ENCODE measurements around the gene ADCY4. TPM values are rescaled to one million over a fixed set of nuclear protein-coding genes. Genes with fewer than 3 reads are reported as not detected.

ADCY4 gene
- total and polyA plus RNA-seq, 10 of the 15 experiments (the other 5 are each of a cell fraction or from before 2014, with no cell fraction given): 0.05 to 0.87 (median 0.21) TPM; not detected in 1

GRCh38 chr14:24324024-24324423, 10.8 kb downstream of the ADCY4 start (continued):
- no peak for TF ChIP-seq CUX1 (IDR thresholded peaks at IDR 0.05; ENCODE audit: insufficient replicate concordance, low read depth, low read length)
- no peak for TF ChIP-seq BCL11A (IDR thresholded peaks at IDR 0.05; ENCODE audit: low read depth, low read length)
- TF ChIP-seq, protein P1, sequence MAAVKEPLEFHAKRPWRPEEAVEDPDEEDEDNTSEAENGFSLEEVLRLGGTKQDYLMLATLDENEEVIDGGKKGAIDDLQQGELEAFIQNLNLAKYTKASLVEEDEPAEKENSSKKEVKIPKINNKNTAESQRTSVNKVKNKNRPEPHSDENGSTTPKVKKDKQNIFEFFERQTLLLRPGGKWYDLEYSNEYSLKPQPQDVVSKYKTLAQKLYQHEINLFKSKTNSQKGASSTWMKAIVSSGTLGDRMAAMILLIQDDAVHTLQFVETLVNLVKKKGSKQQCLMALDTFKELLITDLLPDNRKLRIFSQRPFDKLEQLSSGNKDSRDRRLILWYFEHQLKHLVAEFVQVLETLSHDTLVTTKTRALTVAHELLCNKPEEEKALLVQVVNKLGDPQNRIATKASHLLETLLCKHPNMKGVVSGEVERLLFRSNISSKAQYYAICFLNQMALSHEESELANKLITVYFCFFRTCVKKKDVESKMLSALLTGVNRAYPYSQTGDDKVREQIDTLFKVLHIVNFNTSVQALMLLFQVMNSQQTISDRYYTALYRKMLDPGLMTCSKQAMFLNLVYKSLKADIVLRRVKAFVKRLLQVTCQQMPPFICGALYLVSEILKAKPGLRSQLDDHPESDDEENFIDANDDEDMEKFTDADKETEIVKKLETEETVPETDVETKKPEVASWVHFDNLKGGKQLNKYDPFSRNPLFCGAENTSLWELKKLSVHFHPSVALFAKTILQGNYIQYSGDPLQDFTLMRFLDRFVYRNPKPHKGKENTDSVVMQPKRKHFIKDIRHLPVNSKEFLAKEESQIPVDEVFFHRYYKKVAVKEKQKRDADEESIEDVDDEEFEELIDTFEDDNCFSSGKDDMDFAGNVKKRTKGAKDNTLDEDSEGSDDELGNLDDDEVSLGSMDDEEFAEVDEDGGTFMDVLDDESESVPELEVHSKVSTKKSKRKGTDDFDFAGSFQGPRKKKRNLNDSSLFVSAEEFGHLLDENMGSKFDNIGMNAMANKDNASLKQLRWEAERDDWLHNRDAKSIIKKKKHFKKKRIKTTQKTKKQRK (IDR thresholded peaks at IDR 0.05; ENCODE audit: low read depth, low read length): no peak
- TF ChIP-seq, protein P2, sequence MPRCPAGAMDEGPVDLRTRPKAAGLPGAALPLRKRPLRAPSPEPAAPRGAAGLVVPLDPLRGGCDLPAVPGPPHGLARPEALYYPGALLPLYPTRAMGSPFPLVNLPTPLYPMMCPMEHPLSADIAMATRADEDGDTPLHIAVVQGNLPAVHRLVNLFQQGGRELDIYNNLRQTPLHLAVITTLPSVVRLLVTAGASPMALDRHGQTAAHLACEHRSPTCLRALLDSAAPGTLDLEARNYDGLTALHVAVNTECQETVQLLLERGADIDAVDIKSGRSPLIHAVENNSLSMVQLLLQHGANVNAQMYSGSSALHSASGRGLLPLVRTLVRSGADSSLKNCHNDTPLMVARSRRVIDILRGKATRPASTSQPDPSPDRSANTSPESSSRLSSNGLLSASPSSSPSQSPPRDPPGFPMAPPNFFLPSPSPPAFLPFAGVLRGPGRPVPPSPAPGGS (IDR thresholded peaks at IDR 0.05; ENCODE audit: borderline replicate concordance, insufficient read depth, low read depth, low read length, poor library complexity, severe bottlenecking): no peak
